Stimulated activated CD4-positive, alpha-beta T cell treated with anti-CD3 and anti-CD28 coated beads, Interleukin-1b, Interleukin-23, amount 100 ng/mL, for 48 hours (primary cell): ENCODE data around the gene ADISSP.

ENCODE experiments used
- DNase-seq: peaks from one replicate; pipeline ENCODE4 v3.0.0-alpha.2; 2020

The ADISSP gene

GRCh38 chr20:3753501-3754275, 13.9 kb downstream of the ADISSP start:
- no peak for DNase-seq

- DNase-seq, result peak; percentile 42
Measured at GRCh38 chr20:3753098-3753497, 14.5 kb downstream of the ADISSP start.

GRCh38 chr20:3752386-3752759, 15.2 kb downstream of the ADISSP start:
- DNase-seq, result no peak

GRCh38 chr20:3751675-3752385, 15.7 kb downstream of the ADISSP start:
- peak; percentile 43 for DNase-seq

DNA sequence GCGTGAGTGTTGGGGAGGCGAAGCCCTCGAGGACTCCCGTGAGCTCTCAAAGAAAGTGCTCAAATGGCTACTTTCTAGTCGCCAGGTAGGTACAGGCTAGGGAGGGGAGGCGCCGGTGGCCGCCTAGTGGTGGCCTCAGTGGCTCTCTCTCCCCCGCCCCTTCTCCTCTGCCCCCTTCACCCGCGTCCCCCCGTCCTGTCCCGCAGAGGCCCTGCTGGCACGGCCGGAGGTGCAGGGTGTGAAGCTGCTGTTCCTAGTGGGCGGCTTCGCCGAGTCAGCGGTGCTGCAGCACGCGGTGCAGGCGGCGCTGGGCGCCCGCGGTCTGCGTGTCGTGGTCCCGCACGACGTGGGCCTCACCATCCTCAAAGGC, 16.3 kb downstream of the ADISSP start:
- no peak for DNase-seq

DNA sequence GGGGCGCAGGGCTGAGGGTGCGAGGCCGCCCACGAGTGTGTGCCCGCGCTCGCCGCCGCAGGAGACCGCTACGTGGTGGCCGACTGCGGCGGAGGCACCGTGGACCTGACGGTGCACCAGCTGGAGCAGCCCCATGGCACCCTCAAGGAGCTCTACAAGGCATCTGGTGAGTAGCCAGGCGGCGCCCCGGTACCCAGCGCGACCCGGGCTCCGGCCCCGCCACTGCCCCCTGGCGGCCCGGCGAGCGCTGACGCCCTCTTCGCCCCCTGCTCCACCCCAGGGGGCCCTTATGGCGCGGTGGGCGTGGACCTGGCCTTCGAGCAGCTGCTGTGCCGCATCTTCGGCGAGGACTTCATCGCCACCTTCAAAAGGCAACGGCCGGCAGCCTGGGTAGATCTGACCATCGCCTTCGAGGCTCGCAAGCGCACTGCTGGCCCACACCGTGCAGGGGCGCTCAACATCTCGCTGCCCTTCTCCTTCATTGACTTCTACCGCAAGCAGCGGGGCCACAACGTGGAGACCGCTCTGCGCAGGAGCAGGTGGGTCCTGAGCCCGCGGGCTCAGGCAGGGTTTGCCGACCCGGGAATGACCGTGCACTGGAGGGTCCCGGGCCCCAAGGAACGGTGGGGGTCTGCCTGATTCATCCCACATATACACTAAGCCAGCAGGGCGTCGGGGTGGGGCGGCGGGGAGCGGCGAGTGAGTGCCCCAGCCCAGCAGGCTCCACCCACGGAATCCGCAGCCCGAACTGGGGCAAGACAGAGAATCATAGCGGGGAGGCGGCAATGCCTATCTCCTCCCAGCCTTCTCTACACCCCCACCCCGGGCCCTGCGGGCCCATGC, 17.6 kb downstream of the ADISSP start:
- DNase-seq, result peak; percentile 40

GRCh38 chr20:3749087-3749688, 18.4 kb downstream of the ADISSP start:
- DNase-seq, result no peak

- DNase-seq, result no peak
Measured at GRCh38 chr20:3748073-3748472, 19.5 kb downstream of the ADISSP start.

- DNase-seq, result no peak
Measured at GRCh38 chr20:3747471-3747870, 20.1 kb downstream of the ADISSP start.

DNA sequence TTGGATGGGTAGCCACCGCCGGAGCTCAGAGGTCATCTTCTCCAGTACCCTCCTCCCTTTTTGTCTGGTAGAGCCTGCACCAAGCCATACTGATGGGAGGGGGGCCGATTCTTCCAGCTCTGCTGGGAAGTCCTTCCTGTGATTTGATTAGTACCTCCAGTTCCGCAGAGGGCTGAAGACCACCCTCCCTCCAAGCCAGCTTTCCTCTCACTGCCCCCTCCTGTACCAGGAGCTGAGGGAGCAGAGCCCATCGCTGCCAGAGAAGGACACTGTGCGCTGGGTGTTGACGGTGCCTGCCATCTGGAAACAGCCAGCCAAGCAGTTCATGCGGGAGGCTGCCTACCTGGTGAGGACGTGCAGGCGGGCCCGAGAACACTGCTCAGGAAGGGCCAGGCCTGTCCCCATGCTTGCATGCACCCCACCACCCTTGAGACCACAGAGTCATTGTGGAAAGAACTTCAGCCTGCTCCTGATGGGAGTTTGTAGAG, 21.8 kb downstream of the ADISSP start:
- no peak for DNase-seq

- peak; percentile 81 for DNase-seq
Measured at GRCh38 chr20:3744806-3745685, 22.5 kb downstream of the ADISSP start.

DNA sequence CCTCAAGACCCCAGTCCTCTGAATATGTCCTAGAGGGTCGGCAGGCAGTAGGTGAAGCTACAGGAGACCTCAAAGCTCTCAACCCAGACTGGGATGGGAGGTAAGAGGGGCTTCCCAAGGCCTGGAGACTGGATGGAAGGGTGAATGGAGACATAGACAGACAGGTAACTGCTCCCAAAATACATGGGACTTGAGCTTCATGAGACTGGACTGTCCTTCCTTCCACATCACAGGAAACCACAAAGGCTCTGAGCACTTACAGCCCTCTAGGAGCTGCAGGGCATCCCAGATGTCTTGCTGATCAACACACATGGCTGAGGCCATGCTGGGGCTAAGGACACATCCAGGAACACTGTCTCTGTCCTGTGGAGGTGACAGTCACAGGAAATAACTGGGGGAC, 23.5 kb downstream of the ADISSP start:
- DNase-seq, result no peak

- DNase-seq, result no peak
Measured at GRCh38 chr20:3743251-3743650, 24.3 kb downstream of the ADISSP start.

- DNase-seq, result no peak
Measured at GRCh38 chr20:3741836-3742458, 25.6 kb downstream of the ADISSP start.

DNA sequence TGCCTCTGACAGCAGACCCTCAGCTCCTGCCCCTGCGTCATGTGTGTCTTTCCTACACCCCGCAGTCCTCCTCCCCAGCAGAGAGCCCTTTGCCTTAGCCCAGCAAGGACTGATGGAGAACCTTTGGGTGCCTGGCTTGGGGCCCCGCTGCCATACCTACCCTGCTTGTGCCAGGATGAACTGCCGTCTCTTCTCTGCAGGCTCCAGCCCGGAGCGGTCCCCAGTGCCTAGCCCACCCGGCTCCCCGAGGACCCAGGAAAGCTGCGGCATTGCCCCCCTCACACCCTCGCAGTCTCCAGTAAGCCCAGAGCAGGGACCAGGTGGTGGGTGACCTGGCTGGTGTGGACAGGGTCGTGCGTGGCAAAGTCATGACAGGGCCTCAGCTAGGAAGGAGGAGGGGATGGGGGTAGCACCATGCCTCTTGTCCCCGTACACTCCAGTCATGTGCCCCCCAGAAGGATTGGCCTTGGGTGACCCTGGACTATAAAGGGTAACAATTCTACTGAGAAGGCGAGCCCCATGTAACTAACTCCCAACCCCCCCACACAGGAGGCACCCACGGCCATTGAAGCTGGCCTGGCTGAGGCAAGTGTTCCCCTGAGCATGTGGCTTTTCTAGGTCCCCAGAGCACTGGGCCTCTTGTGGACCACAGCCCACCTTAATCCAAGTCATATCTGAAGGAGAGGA, 26.8 kb downstream of the ADISSP start:
- DNase-seq, result no peak

GRCh38 chr20:3739926-3740451, 27.6 kb downstream of the ADISSP start:
- no peak for DNase-seq

DNA sequence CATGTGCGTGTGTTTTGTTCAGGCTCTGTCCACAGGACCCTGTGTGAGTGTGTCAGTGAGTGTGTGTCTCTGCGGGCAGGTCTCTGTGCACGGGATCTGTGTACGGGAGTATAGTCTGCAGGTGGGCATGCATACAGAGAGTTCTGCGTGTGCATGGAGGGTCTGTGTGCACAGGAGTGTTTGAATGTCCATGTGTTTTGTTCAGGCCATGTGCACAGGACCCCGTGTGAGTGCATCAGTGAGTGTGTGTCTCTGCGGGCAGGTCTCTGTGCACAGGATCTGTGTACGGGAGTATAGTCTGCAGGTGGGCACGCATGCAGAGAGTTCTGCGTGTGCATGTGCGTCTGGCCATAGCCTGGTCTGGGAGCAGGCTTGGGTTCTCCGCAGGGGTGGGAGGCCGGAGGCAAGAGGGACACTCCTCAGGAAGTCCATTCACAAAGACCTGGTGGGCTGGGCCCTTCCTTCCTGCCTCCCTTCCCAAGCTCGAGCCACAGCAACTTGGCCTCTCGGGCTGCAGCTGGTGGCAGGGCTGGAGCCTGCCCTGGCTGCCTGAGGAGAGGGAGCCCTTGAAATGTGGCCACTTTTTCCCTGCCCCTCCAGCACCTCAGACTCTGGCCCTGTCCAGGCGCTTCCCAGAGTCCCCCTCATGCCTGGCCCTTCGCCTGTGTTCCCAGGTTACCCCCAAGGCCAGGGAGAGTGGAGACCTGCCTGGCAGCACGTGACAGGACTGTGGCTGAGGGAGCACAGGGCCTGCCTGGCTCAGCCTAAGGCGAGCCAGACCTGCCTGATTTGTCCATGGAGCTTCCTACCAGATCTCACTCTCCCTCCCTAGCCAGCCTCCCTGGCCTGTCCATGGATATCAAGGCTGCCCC, 28.3 kb downstream of the ADISSP start:
- DNase-seq, result no peak

DNA sequence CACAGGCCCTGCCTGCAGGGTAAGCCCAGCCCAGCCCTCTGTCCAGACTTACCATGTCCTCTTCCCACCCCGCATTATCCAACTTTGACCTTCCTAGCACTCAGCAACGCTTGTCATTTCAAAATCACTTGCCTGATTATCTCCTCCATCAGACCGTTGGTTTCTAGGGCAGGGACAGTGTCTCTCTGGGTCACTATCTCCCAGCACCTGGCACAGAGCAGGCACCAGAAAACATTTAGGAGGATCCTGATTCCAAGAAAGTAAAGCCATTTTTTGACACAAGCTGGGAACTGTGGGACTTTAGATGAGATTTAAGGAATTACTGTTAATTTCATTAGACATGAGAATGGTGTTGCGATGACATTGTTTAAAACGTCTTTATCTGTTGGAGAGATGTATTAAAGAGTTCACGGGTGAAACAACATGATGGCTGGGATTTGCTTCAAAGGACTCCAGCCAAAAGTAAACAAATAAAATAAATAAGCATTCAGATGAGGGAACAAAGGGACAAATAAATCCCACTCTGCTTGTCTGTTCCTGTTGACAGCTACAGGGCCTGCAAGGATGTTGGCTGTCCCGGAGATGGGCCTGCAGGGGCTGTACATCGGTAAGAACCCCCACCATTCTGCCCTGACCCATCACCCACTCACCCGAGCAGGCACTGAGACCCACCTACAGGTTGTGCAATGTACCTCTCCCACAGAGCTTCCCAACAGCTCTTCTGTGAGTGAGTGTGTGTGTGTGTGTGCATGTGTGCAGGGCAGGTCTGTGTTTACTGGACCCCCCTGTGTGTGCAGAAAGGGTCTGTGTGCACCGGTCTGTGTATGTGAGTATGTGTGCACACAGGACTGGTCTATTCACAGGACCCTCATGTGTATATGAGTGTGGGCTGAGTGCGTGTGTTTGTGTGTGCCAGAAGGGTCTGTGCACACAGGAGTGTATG, 29.2 kb downstream of the ADISSP start:
- no peak for DNase-seq
